CD4-positive, alpha-beta T cell (primary cell): Measurements from ENCODE around the gene TUBB. TPM values are rescaled to one million over a fixed set of nuclear protein-coding genes. Genes with fewer than 3 reads are reported as not detected.

Source experiments
- ATAC-seq: fragments of 200-7000 bp; cut with Tn5 transposase; one replicate; pipeline ENCODE4 v1.10.0; 2022; ENCODE audit warnings: mild to moderate bottlenecking; ENCODE audit not compliant: poor library complexity
- CTCF ChIA-PET: fragments of 350-600 bp; sonication (Branson Sonifier 250); formaldehyde crosslinking; loops from one replicate; lab custom pipeline; 2021; ENCODE audit warnings: antibody characterized with exemption, inconsistent platforms; lab: Charles Lee
- POLR2A ChIA-PET: fragments of 350-600 bp; sonication (Branson Sonifier 250); formaldehyde crosslinking; loops from one replicate; lab custom pipeline; 2021; ENCODE audit warnings: antibody characterized with exemption, inconsistent platforms; lab: Charles Lee
- DNase-seq, 14 experiments: peaks; one replicate each; pipeline ENCODE4 v3.0.0-alpha.2; 2013 to 2020; ENCODE audit warnings: mixed read lengths in 2 of 14
- H3K27ac ChIP-seq, 2 donors: one replicate each; pipeline versions ENCODE4 v1.5.1 to v1.7.0; 2013; ENCODE audit warnings: low read length in 2 of 2, low read depth in 1 of 2, mild to moderate bottlenecking in 1 of 2
- H3K27me3 ChIP-seq, 2 experiments: 1 replicate in 1 of 2; 2 replicates in 1 of 2; pipeline versions ENCODE4 v1.6.1 to v1.7.0; 2013; ENCODE audit warnings: low read length in 2 of 2, control low read depth in 1 of 2, mild to moderate bottlenecking in 1 of 2, moderate library complexity in 1 of 2; ENCODE audit not compliant: insufficient read depth in 2 of 2, control insufficient read depth in 1 of 2
- H3K36me3 ChIP-seq: one replicate; pipeline ENCODE4 v1.6.1; 2013; ENCODE audit warnings: low read length, control low read depth; ENCODE audit not compliant: insufficient read depth
- H3K4me1 ChIP-seq: one replicate; pipeline ENCODE4 v1.6.1; 2013; ENCODE audit warnings: low read length, control low read depth; ENCODE audit not compliant: insufficient read depth
- H3K4me3 ChIP-seq: one replicate; pipeline ENCODE4 v1.5.1; 2013; ENCODE audit warnings: mild to moderate bottlenecking, low read length, moderate library complexity
- H3K9me3 ChIP-seq, 2 experiments: 1 replicate in 1 of 2; 2 replicates in 1 of 2; pipeline versions ENCODE4 v1.6.1 to v1.7.0; 2013; ENCODE audit warnings: low read length in 2 of 2, mild to moderate bottlenecking in 2 of 2, control low read depth in 1 of 2, moderate library complexity in 1 of 2; ENCODE audit not compliant: control insufficient read depth in 1 of 2, insufficient read depth in 1 of 2
- H3K27ac Mint-ChIP-seq: one replicate; pipeline ENCODE4 v1.8.0; 2020; ENCODE audit warnings: mixed read lengths
- H3K27me3 Mint-ChIP-seq: one replicate; pipeline ENCODE4 v1.8.0; 2021; ENCODE audit warnings: mixed read lengths
- H3K36me3 Mint-ChIP-seq: one replicate; pipeline ENCODE4 v1.8.0; 2021; ENCODE audit warnings: low read depth, mixed read lengths
- H3K4me1 Mint-ChIP-seq: one replicate; pipeline ENCODE4 v1.8.0; 2021; ENCODE audit warnings: low read depth, mixed read lengths
- H3K4me3 Mint-ChIP-seq: one replicate; pipeline ENCODE4 v1.8.0; 2020; ENCODE audit warnings: mild to moderate bottlenecking, mixed read lengths
- H3K9me3 Mint-ChIP-seq: one replicate; pipeline ENCODE4 v1.8.0; 2020; ENCODE audit warnings: mixed read lengths
- intact Hi-C, 2 experiments: fragments of 100-400 bp; cut with DNase I in 1 of 2; cut with micrococcal nuclease in 1 of 2; formaldehyde crosslinking; loops; one replicate each; pipeline versions ENCODE4 v1.15.1 to v1.9.0; 2023 to 2025; cut with DNase I, micrococcal nuclease
- total RNA-seq, 174 experiments: library from RNA in 2 of 174; stranded (reverse) in 2 of 174; gene quantifications; one replicate each; pipeline ENCODE4 v1.2.3 and lab custom pipeline; 2021 to 2026
- TF ChIP-seq, protein P1 (sequence below): fragments of 200-600 bp; IDR thresholded peaks from one replicate; pipeline ENCODE4 v1.8.0; 2022; ENCODE audit warnings: antibody characterized with exemption, mild to moderate bottlenecking

TUBB gene
- total RNA-seq, 2 experiments from 2014 or later, result 76.0 to 78.4 TPM

GRCh38 chr6:30759575-30760239 lies 39.6 kb downstream of the TUBB start:
- ATAC-seq (no peak), DNase-seq (no peak)
- Mint-ChIP-seq H3K9me3 (no peaks in the 10 kb centered on the region), H3K36me3 (no peaks in the 10 kb centered on the region), H3K4me3 (no peak overlapping the region), H3K27ac (no peak overlapping the region), H3K4me1 (peaks cover 23% of the 10 kb centered on the region), H3K27me3 (no peaks in the 10 kb centered on the region)
- Histone ChIP-seq H3K9me3 (no peaks in the 10 kb centered on the region), H3K4me3 (no peak overlapping the region), H3K36me3 (no peaks in the 10 kb centered on the region), H3K4me1 (peaks cover 11% of the 10 kb centered on the region), H3K27me3 (no peaks in the 10 kb centered on the region), H3K27ac (no peak overlapping the region)
- intact Hi-C loops, result no loop called here
- TF ChIP-seq, protein P1, sequence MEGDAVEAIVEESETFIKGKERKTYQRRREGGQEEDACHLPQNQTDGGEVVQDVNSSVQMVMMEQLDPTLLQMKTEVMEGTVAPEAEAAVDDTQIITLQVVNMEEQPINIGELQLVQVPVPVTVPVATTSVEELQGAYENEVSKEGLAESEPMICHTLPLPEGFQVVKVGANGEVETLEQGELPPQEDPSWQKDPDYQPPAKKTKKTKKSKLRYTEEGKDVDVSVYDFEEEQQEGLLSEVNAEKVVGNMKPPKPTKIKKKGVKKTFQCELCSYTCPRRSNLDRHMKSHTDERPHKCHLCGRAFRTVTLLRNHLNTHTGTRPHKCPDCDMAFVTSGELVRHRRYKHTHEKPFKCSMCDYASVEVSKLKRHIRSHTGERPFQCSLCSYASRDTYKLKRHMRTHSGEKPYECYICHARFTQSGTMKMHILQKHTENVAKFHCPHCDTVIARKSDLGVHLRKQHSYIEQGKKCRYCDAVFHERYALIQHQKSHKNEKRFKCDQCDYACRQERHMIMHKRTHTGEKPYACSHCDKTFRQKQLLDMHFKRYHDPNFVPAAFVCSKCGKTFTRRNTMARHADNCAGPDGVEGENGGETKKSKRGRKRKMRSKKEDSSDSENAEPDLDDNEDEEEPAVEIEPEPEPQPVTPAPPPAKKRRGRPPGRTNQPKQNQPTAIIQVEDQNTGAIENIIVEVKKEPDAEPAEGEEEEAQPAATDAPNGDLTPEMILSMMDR, result no peak
- POLR2A ChIA-PET, result interaction anchor here (0.6 kb wide), 1 partner anchor 29 kb away, joined by 3 read pairs; no protein-coding TSS in a partner anchor
- CTCF ChIA-PET, result interaction anchor here (1.1 to 1.6 kb wide), 2 partner anchors 13 to 15 kb away, joined by 3 read pairs; partner anchors contain the start of gene IER3

DNA sequence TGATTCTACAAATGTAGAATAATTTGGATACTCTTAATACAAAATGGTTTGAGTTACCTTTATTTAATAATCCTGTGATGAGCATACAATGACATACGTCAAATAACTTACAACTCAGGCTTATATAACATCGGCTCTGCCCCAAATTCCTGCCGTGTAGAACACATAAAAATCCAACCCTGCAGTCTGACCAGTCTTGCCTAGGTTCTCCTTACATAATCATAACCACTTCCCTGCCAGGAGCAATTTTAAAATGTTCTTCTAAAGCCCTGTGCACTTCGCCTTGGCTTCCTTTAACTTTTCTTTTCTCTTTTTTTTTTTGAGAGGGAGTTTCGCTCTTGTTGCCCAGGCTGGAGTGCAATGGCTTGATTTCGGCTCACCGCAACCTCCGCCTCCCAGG lies 40.4 kb downstream of the TUBB start:
- intact Hi-C loops, result no loop called here
- DNase-seq, result no peak
- TF ChIP-seq, protein P1, result no peak
- H3K4me3 ChIP-seq, result no peak overlapping the region
- ATAC-seq, result no peak
- H3K27me3 ChIP-seq, result no peaks in the 10 kb centered on the region
- no peaks in the 10 kb centered on the region for H3K36me3 Mint-ChIP-seq
- no peak overlapping the region for H3K4me3 Mint-ChIP-seq
- H3K9me3 Mint-ChIP-seq, result no peaks in the 10 kb centered on the region
- H3K9me3 ChIP-seq, result no peaks in the 10 kb centered on the region
- peaks cover 11% of the 10 kb centered on the region for H3K4me1 ChIP-seq
- ChIA-PET CTCF (no interaction called here), POLR2A (interaction anchor here (0.6 kb wide), 1 partner anchor 15 kb away, joined by 4 read pairs; no protein-coding TSS in a partner anchor)
- H3K4me1 Mint-ChIP-seq, result peaks cover 28% of the 10 kb centered on the region
- H3K36me3 ChIP-seq, result no peaks in the 10 kb centered on the region
- no peaks in the 10 kb centered on the region for H3K27me3 Mint-ChIP-seq
- no peak overlapping the region for H3K27ac Mint-ChIP-seq
- no peak overlapping the region for H3K27ac ChIP-seq

DNA sequence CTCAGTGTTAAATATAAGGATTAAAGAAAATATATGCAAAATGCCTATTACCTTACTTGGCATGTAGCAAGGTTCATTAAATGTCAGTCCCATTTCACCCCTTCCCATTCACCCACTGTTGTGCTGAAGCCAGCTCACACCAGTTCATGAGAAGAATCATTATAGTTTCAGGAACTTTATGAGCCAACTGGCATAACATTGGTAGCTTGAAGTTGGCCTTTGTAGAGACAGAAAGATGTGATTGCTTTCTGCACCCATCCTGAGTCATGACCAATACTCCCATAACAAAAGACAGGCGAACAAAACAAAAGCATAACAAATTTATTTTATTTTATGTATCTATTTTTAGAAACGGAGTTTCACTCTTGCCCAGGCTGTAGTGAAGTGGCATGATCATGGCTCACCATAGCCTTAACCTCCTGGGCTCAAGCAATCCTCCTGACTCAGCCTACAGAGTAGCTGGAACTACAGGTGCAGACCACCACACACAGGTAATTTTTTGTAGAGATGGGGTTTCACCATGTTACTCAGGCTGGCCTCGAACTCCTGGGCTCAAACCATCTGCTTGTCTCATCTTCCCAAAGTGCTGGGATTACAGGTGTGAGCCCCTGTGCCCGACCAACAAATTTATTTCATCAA lies 41.8 kb downstream of the TUBB start:
- DNase-seq, result no peak
- H3K9me3 Mint-ChIP-seq, result no peaks in the 10 kb centered on the region
- no peaks in the 10 kb centered on the region for H3K36me3 Mint-ChIP-seq
- ATAC-seq, result no peak
- Histone ChIP-seq H3K4me1 (peaks cover 17% of the 10 kb centered on the region), H3K27me3 (no peaks in the 10 kb centered on the region), H3K36me3 (no peaks in the 10 kb centered on the region), H3K27ac (no peak overlapping the region), H3K4me3 (no peak overlapping the region), H3K9me3 (no peaks in the 10 kb centered on the region)
- peaks cover 33% of the 10 kb centered on the region for H3K4me1 Mint-ChIP-seq
- CTCF ChIA-PET, result no interaction called here
- POLR2A ChIA-PET, result no interaction called here
- no peak overlapping the region for H3K27ac Mint-ChIP-seq
- no peaks in the 10 kb centered on the region for H3K27me3 Mint-ChIP-seq
- intact Hi-C loops, result no loop called here
- TF ChIP-seq, protein P1, result no peak
- H3K4me3 Mint-ChIP-seq, result no peak overlapping the region
